NOMO-1 treated with DMSO at 0.1 percent for 48 hours (cell line): ENCODE data around the gene SCFD2.
"Not testable (repeated sequence)": the region's sequence is repeated elsewhere in the genome, so short reads cannot be mapped to it uniquely, and the experiment has no call there.

Source experiments
- DNase-seq: peaks from one replicate; lab custom pipeline; 2025; ENCODE audit not compliant: unreplicated experiment; lab: John Stamatoyannopoulos, UW

The SCFD2 gene

DNA sequence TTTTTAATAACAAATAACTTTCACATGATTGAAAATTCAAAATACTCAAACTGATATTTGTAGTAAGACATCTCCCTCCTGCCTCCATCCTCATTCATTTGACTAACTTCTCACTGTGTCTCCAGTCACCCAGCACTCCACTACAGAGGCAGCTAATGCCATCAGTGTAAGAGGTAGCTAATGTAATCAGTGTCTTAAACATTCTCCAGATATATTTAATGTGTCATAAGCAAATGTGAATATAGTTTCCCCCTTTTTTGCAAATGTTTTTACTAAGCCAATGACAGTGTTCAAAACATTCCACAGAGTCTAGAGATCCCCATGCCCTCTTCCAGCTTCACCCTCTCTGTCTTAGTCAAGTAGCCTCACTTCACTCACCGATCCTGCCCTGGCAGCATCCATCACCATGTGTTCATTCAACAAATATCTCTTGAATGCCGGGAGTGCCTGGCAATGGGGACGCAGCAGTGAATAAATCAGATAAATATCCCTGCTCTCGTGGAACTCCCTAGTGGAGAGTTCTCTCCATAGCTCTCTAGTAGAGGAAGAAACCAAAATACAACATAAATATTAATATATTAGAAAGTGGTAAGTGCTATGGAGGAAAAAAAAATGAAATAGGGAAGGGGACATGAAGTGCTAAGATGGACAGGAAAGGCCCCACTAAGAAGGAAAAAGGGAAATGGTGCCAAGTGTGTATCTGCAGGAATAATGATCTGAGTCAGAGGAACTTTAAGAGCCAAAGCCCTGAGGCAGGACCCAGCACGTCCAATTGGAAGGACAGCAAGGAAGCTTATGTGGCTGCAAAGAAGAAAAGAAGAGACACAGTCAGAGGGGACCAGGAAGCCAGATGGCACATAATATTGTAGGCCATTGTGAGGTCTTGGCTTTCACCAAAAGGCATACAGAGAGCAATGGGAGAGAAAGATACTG is 18.7 kb downstream of the SCFD2 start:
- no peak for DNase-seq

DNA sequence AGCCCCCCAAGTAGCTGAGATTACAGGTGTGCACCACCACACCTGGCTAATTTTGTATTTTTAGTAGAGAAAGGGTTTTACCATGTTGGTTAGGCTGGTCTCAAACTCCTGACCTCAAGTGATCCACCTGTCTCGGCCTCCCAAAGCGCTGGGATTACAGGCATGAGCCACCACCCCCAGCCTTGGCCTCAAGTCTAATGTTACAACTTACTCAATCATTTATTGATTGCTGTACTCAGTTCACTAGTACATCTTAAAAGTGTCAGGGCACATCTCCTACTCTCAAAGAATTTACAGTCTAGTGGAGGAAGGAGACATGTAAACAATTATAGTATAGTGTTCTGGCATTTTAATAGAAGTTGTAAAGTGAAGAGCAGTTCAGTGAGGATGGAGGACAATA is 19.5 kb downstream of the SCFD2 start:
- DNase-seq = not testable (repeated sequence)

DNA sequence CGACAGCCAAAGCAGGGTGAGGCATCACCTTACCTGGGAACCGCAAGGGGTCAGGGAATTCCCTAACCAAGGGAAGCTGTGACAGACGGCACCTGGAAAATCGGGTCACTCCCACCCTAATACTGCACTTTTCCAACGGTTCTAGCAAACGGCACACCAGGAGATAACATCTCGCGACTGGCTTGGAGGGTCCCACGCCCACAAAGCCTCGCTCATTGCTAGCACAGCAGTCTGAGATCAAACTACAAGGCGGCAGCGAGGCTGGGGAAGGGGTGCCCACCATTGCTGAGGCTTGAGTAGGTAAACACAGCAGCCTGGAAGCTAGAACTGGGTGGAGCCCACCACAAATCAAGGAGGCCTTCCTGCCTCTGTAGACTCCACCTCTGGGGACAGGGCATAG is 25.7 kb downstream of the SCFD2 start:
- DNase-seq = not testable (repeated sequence)

DNA sequence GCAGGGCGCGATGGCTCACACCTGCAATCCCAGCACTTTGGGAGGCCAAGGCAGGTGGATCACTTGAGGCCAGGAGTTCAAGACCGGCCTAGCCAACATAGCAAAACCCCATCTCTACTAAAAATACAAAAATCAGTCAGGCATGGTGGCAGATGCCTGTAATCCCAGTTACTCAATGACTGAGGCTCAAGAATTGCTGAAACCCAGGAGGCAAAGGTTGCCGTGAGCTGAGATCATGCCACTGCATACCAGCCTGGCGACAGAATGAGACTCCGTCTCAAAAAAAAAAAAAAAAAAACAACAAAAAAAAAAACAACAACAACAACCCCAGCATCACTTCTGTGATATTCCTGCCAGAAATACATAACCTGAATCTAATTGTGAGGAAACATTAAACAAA is 30.9 kb downstream of the SCFD2 start:
- not testable (repeated sequence) for DNase-seq

DNA sequence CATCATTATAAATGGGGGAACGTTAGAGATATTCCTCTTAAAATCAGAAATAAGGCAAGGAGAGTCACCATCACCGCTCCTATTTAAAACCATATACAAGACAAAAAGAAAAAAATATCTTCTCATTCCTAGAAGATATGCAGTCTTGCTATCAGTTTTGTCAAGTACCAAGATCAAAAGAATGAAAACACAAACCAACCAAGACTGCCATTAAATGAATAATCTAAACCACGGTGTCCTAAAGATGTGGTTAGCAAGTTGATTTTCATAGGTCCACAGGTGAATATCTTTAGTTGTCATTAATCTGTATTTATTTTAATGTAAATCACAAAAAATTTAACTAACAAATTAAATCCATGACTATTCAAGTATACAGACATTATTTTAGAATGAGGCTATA is 39.3 kb downstream of the SCFD2 start:
- no peak for DNase-seq

DNA sequence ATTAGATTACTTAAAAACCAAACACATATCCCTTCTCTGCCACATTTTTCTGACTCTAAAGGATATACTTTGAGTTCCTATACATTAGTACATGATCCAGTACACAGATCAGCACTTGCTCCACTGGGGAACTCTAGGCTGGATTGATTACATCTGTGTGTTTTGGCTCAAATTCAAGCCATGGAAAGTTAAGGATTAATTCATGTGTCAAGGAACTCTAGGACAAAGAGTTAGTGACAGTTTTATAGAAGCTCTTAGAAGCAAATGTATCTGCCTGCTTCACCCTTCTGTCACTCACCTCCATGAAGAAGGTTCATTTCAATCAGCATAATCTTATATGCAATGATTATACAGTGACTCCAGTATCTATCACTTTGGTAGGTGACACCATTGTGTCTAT is 43.2 kb downstream of the SCFD2 start:
- DNase-seq = no peak

DNA sequence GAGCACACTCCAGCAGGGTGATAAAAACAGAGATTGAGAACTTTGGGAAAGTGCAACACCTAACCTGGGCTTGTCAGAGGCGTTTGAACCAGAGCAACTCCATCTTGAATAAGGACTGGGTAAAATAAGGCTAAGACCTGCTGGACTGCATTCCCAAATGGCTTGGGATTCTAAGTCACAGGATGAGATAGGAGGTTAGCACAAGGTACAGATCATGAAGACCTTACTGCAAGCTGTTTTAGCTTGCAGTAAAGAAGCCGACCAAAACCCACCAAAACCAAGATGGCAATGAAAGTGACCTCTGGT is 43.9 kb downstream of the SCFD2 start:
- DNase-seq = no peak

DNA sequence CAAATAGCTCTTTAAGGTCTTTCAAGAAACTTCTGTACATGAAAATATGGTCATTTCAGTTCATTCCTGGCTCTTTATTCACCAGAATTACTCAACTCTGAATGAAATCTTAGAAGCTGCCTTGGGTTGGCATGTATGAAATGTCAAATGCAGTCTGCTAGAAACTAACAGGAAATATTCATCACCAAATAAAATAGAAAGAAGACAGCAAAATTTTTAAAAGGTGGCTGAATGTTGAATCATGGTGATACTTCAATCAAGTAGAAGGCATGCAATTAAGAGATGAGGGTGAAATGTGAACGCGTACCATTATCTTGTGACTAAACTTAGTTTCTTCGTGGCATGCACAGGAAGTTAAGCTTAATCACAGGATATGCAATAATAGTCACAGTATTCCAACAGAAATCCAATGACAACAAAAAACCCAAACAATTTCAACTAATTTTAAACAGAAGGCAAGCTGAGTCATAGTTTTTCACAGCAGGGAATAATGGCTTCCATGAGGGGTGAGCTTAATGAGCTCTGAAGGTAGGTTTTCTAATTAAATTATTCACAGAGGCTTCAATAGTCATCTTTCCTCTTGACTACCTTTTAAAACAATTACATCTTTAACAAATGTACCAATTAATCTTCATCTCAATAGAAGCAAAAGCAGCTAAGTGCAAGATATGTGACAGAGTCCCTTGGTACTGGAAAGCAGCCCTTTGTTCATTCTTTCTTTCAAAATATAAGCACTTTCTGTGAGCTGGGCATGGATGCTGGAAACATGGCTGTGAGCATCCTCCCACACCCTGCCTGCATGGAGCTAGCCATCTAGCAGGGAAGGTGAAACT is 44.5 kb downstream of the SCFD2 start:
- peak; percentile 16 for DNase-seq

DNA sequence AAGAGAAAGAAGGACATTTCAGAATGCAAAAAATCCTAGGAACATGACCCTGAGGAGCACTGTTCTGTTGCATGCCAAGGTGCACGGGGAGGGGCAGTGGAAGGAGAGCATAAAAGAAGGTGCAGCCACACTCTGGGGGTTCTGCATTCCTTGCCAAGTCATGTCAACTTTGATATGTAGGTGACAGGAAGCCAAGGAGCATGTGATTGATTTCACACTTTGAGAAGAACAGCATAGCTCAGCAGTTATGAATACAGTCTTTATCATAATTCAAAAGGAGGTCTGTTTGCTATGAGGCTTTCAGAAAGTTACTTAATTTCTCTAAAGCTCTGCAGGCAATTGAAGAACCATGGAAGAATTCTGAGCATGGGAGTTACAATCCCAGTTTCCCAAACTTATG is 50.6 kb downstream of the SCFD2 start:
- DNase-seq = no peak

DNA sequence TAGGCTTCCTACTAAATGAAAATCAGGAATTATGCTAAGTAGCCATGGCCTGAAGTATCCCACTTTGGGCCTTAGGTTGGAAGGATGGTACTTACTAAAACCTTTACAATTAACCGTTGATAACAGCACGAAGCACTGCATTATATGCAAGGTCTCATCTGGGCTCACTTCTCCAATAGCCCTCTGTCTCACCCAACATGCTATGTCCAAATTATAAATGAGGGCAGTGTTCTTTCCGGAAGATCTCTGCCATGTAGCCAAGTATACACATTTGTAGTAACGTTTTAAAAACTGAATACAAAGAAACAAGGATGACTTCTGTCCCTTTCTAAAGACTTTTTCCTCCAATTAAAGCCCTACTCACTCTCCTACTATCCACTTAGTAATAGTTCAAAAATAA is 51.6 kb downstream of the SCFD2 start:
- no peak for DNase-seq

DNA sequence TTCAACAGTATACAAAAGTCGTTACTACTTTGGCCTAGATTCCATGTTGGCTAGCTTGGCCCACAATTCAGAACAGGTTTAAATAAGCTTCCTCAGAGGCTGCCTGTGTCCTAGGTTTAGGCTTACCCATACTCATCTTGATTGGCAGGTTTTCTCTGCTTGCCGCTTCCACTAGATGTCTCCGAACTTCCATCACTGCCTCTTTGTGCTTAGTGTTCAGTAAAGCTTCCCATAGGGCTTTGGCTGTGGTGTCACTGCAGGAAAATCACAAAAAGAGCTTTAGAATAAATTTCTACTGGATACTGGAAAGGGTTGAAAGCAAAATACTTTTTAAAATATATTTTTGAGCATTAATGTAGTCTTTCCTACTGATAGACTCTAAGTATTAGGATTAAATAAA is 52.4 kb downstream of the SCFD2 start:
- DNase-seq = no peak

DNA sequence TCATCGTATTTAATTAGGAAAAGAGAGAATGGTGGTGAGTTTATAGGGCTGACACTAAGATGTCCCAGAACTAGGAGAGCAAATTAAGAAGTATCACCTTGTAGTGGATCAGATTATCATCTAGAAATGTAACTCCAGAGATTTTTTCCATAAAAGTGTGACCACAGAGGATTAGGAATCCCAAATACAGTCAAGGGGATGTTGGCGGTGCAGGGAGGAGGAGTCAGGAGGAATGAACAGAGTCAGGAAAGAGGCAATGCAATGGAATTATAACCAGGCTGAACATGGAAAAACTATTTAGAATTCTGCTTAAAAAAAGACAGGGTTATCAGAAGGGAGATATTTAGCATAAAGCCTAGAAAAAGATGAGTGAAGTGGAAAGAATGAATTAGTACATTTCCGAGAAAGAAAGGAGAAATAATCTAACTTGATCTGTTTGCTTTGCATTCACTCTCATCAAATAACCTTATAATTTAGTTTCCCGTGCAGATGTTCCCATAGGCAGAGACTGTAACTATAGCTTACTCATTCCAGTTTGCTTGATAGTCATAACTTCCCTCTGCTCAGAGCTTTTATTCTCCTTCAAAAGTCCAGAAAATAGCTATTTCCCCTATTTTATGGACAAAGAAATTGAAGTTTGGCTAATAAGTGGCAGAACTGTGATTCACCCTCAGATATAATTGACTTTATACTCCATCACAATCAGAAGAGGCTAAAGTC is 56.4 kb downstream of the SCFD2 start:
- no peak for DNase-seq

DNA sequence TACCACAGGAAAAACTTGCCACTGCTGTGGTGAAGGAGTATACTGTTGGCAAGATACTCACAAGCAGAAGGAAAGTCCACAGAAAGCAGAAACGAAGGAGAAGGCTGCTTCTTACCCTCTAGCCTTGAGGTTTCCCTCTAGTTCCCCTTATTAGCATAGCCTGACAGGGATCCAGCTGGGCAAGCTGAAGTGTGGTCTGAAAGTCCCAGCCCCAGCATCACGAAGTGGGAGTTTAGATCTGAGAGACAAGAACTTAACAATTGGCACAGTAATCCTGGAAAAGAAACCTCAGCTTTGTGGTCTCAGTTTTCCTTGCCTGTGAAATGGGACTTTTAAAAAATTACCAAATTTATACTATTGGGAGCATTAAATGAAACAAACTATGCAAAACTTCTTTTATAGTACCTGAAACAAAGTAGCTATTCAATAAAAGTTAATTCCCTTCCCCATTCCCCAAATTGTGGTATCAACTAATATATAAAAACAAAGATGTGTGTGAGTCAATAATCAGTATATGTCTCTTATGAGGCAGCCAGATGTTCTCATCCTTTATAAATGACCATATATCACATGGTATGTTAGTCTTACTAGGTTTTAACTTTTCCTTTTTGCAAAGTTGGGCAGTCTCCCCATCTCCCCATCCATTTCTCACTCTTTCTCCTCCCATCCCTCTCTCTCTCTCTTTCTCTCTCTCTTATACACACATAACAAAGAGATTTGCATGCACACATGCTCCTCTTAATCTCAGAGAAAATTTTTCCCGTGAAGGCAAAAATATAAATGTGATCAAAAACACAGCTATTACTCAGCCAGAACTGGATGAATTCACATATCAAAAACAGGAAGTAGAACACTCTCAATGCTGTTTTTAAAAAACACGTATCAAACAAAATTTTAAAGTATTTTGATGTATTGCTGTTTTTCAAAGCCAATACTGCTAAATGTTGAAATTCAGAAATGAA is 57.8 kb downstream of the SCFD2 start:
- DNase-seq = no peak

DNA sequence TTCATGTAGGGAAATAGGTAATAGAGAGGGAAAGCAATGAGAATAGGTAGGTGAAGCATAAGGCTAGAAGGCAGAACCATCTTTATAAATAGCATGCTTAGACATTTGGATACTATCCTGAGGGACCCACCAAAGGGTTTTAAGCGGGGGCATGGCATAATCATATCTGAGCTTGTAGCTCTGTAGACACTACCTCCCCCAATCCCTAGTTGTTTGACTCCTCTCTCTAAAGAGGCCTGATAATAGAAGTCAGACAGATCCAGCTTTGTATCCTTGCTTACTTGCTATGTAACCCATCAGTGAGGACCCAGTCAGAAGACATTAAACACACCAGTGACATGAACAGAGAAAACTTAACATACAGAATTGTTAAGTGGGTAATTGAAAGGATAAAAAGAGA is 58.7 kb downstream of the SCFD2 start:
- DNase-seq = no peak

DNA sequence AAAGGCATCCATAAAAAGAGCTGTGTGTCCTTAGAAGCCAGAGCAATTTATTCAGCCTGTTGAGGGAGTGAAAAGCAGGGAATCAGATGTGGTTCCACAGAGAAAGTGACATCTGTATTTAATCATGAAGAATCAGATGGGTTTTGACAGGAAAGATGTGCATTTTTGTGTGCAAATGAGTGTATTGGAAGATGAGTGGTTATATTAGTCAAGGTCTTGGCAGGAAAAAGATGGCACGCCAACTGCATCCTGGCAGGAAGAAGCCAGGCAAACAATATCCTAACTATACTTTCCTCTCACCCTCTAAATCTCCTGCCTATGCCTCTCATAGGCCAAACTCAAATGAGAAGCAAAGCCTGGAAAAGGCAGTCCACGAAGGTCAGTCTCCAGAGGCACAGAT is 59.1 kb downstream of the SCFD2 start:
- no peak for DNase-seq

DNA sequence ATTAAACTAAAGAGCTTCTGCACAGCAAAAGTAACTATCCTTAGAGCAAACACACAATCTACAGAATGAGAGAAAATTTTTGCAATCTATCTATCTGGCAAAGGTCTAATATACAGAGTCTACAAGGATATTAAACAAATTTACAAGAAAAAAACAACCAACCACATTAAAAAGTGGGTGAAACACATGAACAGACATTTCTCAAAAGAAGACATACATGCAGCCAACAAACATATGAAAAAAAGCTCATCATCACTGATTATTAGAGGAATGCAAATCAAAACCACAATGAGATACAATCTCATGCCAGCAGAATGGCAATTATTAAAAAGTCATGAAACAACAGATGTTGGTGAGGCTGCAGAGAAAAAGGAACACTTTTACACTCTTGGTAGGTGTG is 73.7 kb downstream of the SCFD2 start:
- DNase-seq = not testable (repeated sequence)

DNA sequence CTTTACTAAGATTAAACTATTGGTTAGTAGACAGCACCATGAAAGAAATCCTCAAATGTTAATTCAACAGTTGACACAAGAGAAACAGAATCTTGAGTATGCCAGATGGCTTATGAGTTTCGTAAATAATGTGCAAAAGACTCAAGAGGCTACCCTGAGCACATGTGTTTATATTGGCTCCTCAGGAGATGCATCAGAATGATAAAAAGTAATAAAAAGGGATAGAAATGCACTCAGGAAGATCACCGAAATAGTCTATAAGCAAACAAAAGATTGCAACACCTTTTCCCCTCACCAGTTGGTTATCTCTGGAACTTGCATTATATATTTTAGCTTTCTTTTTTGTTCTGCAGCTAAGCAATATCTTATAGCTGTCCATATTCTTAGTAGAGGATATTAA is 84.4 kb downstream of the SCFD2 start:
- DNase-seq = no peak

DNA sequence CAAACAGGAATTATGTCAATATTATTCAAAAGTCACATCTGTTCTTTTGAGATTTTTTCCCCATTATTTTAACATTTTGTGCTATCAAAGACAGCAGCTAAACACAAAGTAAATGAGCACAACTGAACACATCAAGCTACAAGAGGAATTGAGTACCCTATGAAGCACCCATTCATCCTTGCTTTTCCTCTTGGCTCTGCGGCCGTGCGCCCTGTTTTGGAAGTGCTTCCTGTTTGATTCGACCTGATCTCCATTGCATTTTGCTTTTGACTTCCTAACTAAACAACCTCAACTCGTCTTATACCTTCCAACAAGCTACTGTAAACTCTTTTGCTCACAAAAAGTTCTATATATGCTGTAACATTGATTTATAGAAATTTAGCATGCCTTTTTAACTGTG is 85.0 kb downstream of the SCFD2 start:
- no peak for DNase-seq

DNA sequence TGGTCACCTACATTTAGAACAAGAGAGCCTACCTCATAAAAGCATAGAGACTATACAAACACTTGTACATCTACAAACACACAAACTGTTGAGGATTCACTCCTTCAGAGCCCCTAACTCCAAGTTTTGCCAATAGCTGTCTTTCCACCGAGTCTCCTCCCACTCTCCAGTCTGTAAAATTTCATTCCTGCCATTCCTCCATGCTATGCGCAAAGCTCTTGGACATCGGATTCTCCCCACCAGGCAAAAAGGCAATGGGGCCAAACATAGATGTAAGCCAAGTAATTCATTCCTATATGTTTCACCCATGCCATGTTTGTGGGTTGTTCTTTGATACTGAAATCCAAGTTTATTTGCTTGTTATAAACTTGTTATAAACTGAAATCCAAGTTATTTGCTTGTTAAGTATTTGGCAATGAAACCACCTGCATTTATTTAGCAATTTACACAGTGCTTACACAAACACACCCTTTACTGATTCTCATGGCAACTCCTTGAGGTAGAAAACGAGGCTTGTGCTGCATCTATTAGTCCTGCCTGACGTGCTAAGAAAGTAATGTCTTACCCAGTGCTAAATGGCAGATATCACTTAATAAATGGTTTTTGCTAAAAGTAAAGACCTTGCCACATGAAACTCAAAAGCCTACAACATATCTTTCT is 91.1 kb downstream of the SCFD2 start:
- DNase-seq = no peak

DNA sequence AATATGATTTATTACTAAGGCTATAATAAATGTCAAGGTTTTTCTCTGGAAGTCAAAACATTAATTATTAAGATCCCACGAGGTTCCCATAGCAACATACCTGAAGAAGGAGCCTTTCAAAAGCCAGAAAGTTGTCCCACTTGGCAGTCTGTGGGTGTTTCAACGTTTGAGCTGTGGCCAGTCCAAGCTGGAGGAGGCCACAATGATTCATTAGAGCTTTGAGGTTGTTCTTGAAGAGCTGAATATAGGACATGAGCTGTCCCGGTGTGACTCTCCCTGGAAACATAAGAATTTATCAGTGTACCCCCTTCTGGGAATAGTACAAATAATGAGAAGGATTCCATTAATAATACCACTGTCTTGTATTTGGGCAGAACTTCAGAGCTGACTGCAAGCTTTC is 92.1 kb downstream of the SCFD2 start:
- no peak for DNase-seq
